GM19468 (cell line): ENCODE measurements around the gene CDS1.
"Not testable (repeated sequence)": the region's sequence is repeated elsewhere in the genome, so short reads cannot be mapped to it uniquely, and the experiment has no call there.

Experiments
- ATAC-seq: cut with Tn5 transposase; IDR thresholded peaks from one replicate; pipeline ENCODE4 v1.9.1; 2021; ENCODE audit warnings: mild to moderate bottlenecking, moderate library complexity, moderate number of reproducible peaks; ENCODE audit not compliant: unreplicated experiment; ENCODE audit errors: extremely low read depth

Gene CDS1

GRCh38 chr4:84582988-84583875 lies at the start of gene CDS1:
CDS1 (plus strand) TSS chr4:84583127; CDS start chr4:84583402, 275 bp downstream.
- ATAC-seq: no peak

GRCh38 chr4:84535901-84536300 lies 47.0 kb upstream of the CDS1 start:
- no peak for ATAC-seq

DNA sequence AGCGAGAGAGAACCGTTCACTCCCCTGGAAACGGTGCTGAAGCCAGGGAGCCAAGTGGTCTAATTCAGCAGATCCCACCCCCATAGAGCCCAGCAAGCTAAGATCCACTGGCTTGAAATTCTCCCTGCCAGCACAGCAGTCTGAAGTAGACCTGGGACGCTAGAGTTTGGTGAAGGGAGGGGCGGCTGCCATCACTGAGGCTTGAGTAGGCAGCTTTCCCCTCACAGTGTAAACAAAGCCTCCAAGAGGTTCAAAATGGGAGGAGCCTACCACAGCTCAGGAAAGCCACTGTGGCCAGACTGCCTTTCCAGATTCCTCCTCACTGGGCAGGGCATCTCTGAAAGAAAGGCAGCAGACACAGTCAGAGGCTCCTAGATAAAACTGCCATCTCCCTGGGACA lies 37.8 kb upstream of the CDS1 start:
- ATAC-seq: no peak

GRCh38 chr4:84547211-84547610 lies 35.7 kb upstream of the CDS1 start:
- ATAC-seq: no peak

- ATAC-seq: not testable (repeated sequence)
Measured at GRCh38 chr4:84549191-84549590, 33.7 kb upstream of the CDS1 start.

- no peak for ATAC-seq
Measured at GRCh38 chr4:84562156-84562555, 20.8 kb upstream of the CDS1 start.

DNA sequence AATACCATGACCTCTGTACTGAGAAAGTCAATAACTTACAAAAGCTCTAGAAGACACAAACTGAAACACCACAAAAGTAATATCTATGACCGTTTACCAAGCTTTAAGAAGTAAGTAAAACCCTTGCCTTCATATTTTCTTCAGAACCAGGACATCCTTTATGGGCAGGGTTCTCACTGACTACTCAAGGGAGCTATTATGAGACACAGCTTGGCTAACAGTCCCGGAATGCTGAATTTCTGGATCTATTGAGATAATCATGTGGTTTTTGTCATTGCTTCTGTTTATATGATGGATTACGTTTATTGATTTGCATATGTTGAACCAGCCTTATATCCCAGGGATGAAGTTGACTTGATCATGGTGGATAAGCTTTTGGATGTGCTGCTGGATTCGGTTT lies 19.9 kb upstream of the CDS1 start:
- no peak for ATAC-seq

DNA sequence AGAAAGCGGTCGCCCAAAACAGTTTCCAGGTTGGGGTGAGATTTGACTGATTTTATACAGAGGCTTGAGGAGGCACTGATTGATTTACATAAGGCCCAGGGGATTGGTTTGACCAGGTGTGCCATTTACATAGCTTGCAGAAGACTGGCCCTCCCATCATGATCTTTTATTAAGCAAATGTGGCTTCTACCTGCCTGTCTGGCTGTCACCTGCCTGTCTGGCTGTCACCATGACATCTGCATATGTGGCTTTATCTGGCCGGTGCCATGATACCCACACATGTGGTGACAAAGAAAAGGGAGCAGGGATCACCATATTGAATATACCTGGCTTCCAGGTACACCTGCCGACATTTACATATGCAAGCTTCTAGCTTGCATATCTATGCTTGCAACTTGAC lies 17.0 kb upstream of the CDS1 start:
- ATAC-seq: no peak

DNA sequence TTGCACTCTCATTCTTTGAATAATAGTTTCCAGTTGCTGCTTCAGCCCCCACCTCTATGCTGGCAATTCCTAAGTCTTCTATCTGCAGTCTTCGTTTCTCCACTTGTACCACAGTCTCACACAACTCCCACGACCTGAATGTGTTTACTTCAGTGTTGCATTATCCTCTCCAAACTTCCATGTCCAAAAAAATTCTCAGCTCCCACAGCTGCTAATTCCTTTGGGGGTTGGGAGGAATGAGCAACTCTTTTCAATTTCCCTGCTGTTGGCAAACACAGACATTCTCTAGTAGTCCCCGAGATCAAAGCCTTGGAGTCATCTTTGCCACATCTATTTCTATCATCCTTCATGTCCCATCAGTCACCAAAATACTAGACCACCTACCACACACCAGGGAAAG lies 14.4 kb upstream of the CDS1 start:
- ATAC-seq: no peak

DNA sequence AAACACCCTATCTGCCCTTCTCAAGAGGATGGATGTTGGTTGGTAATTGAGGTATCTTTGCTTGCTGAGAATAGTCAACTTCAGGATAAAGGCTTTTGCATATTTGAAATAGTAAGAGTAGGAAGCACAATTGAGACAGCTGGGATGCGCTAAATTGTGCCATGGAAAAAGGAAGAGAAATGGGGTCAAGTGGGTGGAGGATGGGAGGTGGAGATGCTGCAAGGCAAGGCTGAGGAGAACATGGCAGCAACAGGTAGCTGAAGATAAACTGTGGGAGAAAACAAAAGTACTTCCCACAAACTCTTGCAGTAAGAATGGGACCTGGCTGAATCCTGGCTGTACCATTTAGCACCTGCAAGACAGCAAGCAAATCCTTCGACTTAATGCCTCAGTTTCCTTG lies 13.9 kb upstream of the CDS1 start:
- no peak for ATAC-seq

- ATAC-seq: no peak
Measured at GRCh38 chr4:84573385-84574068, 9.4 kb upstream of the CDS1 start.

GRCh38 chr4:84574069-84574720 lies 8.7 kb upstream of the CDS1 start:
- ATAC-seq: no peak

GRCh38 chr4:84578540-84579402 lies 4.2 kb upstream of the CDS1 start:
- no peak for ATAC-seq

DNA sequence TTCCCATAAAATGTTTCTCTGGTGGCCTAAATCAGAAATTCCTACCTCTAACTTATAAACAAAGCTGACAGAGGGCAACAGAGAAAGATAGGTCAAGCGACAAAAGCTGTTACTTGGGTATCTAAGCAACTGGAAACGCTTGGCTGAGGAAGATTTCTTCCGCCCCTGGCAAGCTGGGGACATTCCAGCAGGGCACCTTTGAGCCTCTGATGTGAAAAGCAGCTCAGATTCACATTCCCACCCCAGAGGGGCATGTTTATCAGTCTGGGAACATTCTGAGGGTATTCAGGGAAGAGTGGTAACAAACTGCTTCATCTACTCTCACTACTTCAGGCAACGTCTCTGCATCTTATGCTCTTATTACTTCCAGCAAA lies 3.5 kb upstream of the CDS1 start:
- ATAC-seq: no peak

GRCh38 chr4:84582302-84582987 lies 482 bp upstream of the CDS1 start:
- ATAC-seq: no peak

DNA sequence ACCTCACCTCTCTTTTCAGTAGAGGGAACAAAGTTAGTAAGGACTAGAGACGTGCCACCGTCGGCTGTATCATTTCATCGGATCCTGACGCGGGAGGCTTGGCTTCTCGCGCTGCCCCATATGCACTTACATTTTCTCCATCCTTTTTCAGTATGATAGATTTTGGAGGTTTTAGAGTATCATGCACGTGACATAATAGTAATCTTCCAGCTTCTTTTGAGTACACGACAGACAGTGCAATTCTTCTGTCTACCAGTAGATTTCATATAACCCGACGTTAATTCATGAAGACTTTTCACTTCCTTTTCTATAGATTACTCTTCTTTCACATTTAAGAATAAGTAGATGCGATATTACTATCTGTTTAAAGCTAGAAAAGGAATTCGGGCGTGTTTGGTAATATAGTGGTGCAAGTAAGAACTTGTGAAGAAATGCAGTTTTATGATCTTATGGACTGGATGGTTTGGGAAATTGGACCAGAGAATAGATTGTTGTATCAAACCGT lies 1.0 kb downstream of the CDS1 start:
- ATAC-seq: no peak

DNA sequence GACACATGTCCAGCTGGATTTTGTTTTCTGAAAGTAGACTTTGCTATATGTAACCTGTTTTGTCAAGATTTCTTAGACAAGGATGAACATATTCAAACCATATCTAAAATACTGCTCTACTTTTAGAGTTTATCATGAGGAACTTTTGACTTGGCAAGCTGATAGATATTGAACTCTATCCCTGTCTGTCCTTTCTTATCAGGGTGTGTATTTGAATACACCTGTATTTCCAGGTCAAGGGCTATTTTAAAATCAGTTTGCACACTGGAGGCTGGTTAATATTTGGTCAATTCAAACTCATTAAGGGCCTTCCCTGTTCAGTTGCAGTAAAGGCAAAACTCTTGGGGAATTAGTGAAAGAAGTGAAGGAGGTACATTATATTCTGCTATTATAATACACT lies 2.3 kb downstream of the CDS1 start:
- ATAC-seq: no peak

DNA sequence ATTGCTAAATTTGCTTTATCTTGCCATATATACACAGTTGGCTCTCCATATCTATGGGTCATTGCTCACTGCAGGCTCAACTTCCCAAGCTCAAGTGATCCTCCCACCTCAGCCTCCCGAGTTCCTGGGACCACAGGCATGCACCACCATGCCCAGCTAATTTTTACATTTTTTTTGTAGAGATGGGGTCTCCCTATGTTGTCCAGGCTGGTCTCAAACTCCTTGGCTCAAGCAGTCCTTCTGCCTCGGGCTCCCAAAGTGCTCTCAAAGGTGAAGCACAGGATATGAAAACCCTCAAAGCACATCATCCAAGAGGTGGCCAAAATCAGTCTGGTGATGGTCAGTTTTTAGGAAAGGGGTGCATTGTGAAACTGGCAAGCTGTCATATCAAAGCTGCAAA lies 11.8 kb downstream of the CDS1 start:
- no peak for ATAC-seq

- ATAC-seq: no peak
Measured at GRCh38 chr4:84596826-84597225, 13.9 kb downstream of the CDS1 start.
